ENCODE measurements around the gene SLC27A1. TPM values are rescaled to one million over a fixed set of nuclear protein-coding genes. Genes with fewer than 3 reads are reported as not detected.

Gene SLC27A1
- total RNA-seq, 1 donor from 2014 or later = 9.1 TPM

- H3K4me3 ChIP-seq (ENCODE audit: low read depth, low read length) = no peak overlapping the region
- TF ChIP-seq, protein P1, sequence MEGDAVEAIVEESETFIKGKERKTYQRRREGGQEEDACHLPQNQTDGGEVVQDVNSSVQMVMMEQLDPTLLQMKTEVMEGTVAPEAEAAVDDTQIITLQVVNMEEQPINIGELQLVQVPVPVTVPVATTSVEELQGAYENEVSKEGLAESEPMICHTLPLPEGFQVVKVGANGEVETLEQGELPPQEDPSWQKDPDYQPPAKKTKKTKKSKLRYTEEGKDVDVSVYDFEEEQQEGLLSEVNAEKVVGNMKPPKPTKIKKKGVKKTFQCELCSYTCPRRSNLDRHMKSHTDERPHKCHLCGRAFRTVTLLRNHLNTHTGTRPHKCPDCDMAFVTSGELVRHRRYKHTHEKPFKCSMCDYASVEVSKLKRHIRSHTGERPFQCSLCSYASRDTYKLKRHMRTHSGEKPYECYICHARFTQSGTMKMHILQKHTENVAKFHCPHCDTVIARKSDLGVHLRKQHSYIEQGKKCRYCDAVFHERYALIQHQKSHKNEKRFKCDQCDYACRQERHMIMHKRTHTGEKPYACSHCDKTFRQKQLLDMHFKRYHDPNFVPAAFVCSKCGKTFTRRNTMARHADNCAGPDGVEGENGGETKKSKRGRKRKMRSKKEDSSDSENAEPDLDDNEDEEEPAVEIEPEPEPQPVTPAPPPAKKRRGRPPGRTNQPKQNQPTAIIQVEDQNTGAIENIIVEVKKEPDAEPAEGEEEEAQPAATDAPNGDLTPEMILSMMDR (IDR thresholded peaks at IDR 0.05; ENCODE audit: insufficient read depth, low read length, poor library complexity, severe bottlenecking) = no peak
- DNase-seq (ENCODE audit: low read depth) = no peak
- peaks cover 3% of the 10 kb centered on the region for H3K27me3 ChIP-seq (ENCODE audit: control insufficient read depth, insufficient read depth, low read length)
- no peaks in the 10 kb centered on the region for H3K36me3 ChIP-seq (ENCODE audit: control insufficient read depth, insufficient read depth, low read length)
These were observed 56.6 kb downstream of the SLC27A1 start for GRCh38 chr19:17526922-17527321.

DNA sequence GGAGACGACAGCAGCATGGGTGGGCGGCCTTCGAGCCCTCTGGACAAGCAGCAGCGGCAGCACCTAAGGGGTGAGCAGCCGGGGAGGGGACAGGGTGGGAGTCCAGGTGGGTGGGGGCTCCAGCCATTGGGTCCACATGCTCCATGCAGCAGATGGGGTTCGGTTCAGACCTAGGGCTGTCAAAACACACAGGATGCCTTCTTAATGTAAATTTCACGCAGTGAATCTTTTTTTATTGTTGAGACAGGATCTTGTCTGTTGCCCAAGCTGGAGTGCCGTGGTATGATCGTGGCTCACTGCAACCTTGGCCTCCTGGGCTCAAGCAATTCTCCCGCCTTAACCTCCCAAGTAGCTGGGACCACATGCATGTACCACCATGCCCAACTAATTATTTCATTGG lies 57.0 kb downstream of the SLC27A1 start:
- Histone ChIP-seq H3K36me3 (ENCODE audit: control insufficient read depth, insufficient read depth, low read length) (no peaks in the 10 kb centered on the region), H3K4me3 (ENCODE audit: low read depth, low read length) (no peak overlapping the region), H3K27me3 (ENCODE audit: control insufficient read depth, insufficient read depth, low read length) (peaks cover 3% of the 10 kb centered on the region)
- no peak for DNase-seq (ENCODE audit: low read depth)
- TF ChIP-seq, protein P1 (IDR thresholded peaks at IDR 0.05; ENCODE audit: insufficient read depth, low read length, poor library complexity, severe bottlenecking) = no peak

GRCh38 chr19:17528610-17529009 lies 58.3 kb downstream of the SLC27A1 start:
- H3K4me3 ChIP-seq (ENCODE audit: low read depth, low read length) = no peak overlapping the region
- DNase-seq (ENCODE audit: low read depth) = no peak
- TF ChIP-seq, protein P1 (IDR thresholded peaks at IDR 0.05; ENCODE audit: insufficient read depth, low read length, poor library complexity, severe bottlenecking) = no peak
- H3K36me3 ChIP-seq (ENCODE audit: control insufficient read depth, insufficient read depth, low read length) = no peaks in the 10 kb centered on the region
- H3K27me3 ChIP-seq (ENCODE audit: control insufficient read depth, insufficient read depth, low read length) = peaks cover 3% of the 10 kb centered on the region

DNA sequence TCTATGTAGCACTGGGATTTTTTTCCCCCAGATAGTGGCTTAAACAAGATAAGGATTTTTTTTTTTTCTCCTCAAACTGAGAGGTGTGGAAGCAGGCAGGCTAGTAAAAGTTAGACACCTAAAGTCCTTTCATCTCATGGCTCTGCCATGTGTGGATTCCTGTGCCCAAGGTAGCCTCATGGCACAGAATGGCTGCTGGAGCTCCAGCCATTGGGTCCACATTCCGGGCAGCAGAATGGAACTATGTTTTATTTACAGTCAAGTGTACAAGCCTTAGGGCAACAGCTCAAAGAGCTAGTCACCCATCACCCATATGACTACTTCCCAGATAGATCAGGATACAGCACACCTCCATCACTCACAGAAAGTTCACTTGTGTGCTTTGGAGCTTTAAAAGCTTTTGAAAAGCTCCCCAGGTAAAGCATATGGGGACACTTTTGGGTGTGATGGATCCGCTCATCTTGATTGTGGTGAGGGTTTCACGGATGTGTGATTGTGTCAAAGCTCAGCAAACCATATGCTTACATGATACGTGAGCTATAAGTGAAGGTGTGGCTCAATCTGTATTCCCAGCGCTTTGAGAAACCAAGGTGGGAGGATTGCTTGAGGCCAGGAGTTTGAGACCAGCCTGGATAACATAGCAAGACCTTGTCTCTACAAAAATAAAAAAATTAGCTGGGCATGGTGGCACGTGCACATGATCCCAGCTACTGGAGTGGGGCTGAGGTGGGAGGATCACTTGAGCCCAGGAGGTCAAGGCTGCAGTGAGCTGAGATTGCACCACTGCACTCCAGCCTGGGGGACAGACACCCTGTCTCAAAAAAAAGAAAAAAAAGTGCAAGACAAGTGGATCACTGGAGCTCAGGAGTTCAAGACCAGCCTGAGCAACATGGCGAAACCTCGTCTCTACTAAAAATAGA lies 59.2 kb downstream of the SLC27A1 start:
- Histone ChIP-seq H3K36me3 (ENCODE audit: control insufficient read depth, insufficient read depth, low read length) (no peaks in the 10 kb centered on the region), H3K27me3 (ENCODE audit: control insufficient read depth, insufficient read depth, low read length) (peaks cover 3% of the 10 kb centered on the region), H3K4me3 (ENCODE audit: low read depth, low read length) (no peak overlapping the region)
- DNase-seq (ENCODE audit: low read depth) = no peak
- TF ChIP-seq, protein P1 (IDR thresholded peaks at IDR 0.05; ENCODE audit: insufficient read depth, low read length, poor library complexity, severe bottlenecking) = no peak

DNA sequence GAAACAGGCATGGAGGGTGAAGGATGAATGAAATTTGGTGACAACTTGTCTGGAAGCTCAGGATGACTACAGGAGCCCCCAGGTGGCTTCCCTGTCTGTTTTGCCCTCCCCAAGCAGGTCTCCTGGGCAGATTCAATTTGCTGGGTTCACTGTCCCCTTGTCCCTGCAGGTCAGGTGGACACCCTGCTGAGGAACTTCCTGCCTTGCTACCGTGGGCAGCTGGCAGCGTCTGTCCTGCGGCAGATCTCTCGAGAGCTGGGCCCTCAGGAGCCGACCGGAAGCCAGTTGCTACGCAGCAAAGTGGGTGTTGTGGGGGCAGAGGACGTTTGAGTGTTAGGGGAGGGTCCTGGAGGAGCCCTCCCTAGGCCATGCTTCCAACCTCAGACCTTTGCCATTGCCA lies 60.3 kb downstream of the SLC27A1 start:
- no peak for DNase-seq (ENCODE audit: low read depth)
- TF ChIP-seq, protein P1 (IDR thresholded peaks at IDR 0.05; ENCODE audit: insufficient read depth, low read length, poor library complexity, severe bottlenecking) = no peak
- Histone ChIP-seq H3K36me3 (ENCODE audit: control insufficient read depth, insufficient read depth, low read length) (no peaks in the 10 kb centered on the region), H3K27me3 (ENCODE audit: control insufficient read depth, insufficient read depth, low read length) (peaks cover 3% of the 10 kb centered on the region), H3K4me3 (ENCODE audit: low read depth, low read length) (no peak overlapping the region)

Data from kidney epithelial cell (primary cell).